B cell (primary cell): ENCODE data around the gene TANC1. TPM values are rescaled to one million over a fixed set of nuclear protein-coding genes. Genes with fewer than 3 reads are reported as not detected.

Source experiments
- ATAC-seq: fragments of 200-7000 bp; cut with Tn5 transposase; one replicate; pipeline ENCODE4 v1.10.0; 2021; ENCODE audit warnings: low read depth, mild to moderate bottlenecking, moderate number of reproducible peaks, moderate library complexity
- CTCF ChIA-PET: fragments of 350-600 bp; sonication (Branson Sonifier 250); formaldehyde crosslinking; loops from one replicate; lab custom pipeline; 2021; ENCODE audit warnings: antibody characterized with exemption, inconsistent platforms; lab: Charles Lee
- POLR2A ChIA-PET: fragments of 350-600 bp; sonication (Branson Sonifier 250); formaldehyde crosslinking; loops from one replicate; lab custom pipeline; 2021; ENCODE audit warnings: antibody characterized with exemption; lab: Charles Lee
- DNase-seq: peaks from one replicate; pipeline ENCODE4 v3.0.0; 2013
- H2AFZ ChIP-seq: 2 replicates; pipeline ENCODE4 v1.6.1; 2012; ENCODE audit warnings: mild to moderate bottlenecking, low read depth, low read length; ENCODE audit not compliant: insufficient read depth, poor library complexity, severe bottlenecking
- H3K27ac ChIP-seq, 2 donors: 1 replicate in 1 of 2; 2 replicates in 1 of 2; pipeline ENCODE4 v1.5.1; 2012 to 2013; ENCODE audit warnings: low read length in 2 of 2, mild to moderate bottlenecking in 2 of 2, moderate library complexity in 1 of 2
- H3K27me3 ChIP-seq, 4 experiments: fragments of 200-600 bp in 1 of 4; sonication (generic) in 1 of 4; replicated peaks in 1 of 4; 1 replicate in 2 of 4; 2 replicates in 2 of 4; pipeline versions ENCODE4 v1.6.1 to v1.7.0; 2013 to 2016; ENCODE audit warnings: low read length in 3 of 4, mild to moderate bottlenecking in 2 of 4, mixed read lengths in 1 of 4, moderate library complexity in 1 of 4; ENCODE audit not compliant: insufficient read depth in 4 of 4, control insufficient read depth in 3 of 4; ENCODE audit errors: control extremely low read depth in 1 of 4
- H3K36me3 ChIP-seq, 2 experiments: replicated peaks in 1 of 2; 1 replicate in 1 of 2; 2 replicates in 1 of 2; pipeline versions ENCODE4 v1.6.1 to v1.7.1; 2013; ENCODE audit warnings: low read length in 1 of 2; ENCODE audit not compliant: insufficient read depth in 2 of 2, control insufficient read depth in 1 of 2; ENCODE audit errors: control extremely low read depth in 1 of 2, extremely low read depth in 1 of 2
- H3K4me1 ChIP-seq, 2 donors: fragments of 200-600 bp in 1 of 2; sonication (generic) in 1 of 2; 1 replicate in 1 of 2; 2 replicates in 1 of 2; pipeline versions ENCODE4 v1.5.1 to v1.6.1; 2013 to 2017; ENCODE audit warnings: low read length in 2 of 2; ENCODE audit not compliant: control insufficient read depth in 2 of 2, insufficient read depth in 2 of 2
- H3K4me2 ChIP-seq: replicated peaks from 2 replicates; pipeline ENCODE3; 2012; ENCODE audit warnings: mild to moderate bottlenecking, low read depth, low read length; ENCODE audit not compliant: poor library complexity, severe bottlenecking
- H3K4me3 ChIP-seq, 5 experiments: fragments of 200-600 bp in 1 of 5; sonication (generic) in 1 of 5; 1 replicate in 3 of 5; 2 replicates in 2 of 5; pipeline versions ENCODE4 v1.5.1 to v1.7.0; 2011 to 2016; ENCODE audit warnings: low read length in 4 of 5, mild to moderate bottlenecking in 4 of 5, low read depth in 2 of 5, control low read depth in 1 of 5, moderate library complexity in 1 of 5; ENCODE audit not compliant: insufficient read depth in 1 of 5; ENCODE audit errors: control extremely low read depth in 1 of 5, extremely low read depth in 1 of 5
- H3K79me2 ChIP-seq: fragments of 200-600 bp; sonication (generic); one replicate; pipeline ENCODE4 v1.6.0; 2016; ENCODE audit warnings: low read length; ENCODE audit not compliant: control insufficient read depth, insufficient read depth
- H3K9ac ChIP-seq: fragments of 200-600 bp; sonication (generic); 2 replicates; pipeline ENCODE4 v1.6.1; 2017; ENCODE audit warnings: mild to moderate bottlenecking, low read length, moderate library complexity
- H3K9me3 ChIP-seq, 3 donors: one replicate each; pipeline versions ENCODE4 v1.6.1 to v1.7.1; 2013; ENCODE audit warnings: low read length in 2 of 3; ENCODE audit not compliant: control insufficient read depth in 2 of 3, insufficient read depth in 1 of 3; ENCODE audit errors: control extremely low read depth in 1 of 3
- H4K20me1 ChIP-seq: 2 replicates; pipeline ENCODE4 v1.6.0; 2012; ENCODE audit warnings: mild to moderate bottlenecking, low read length; ENCODE audit not compliant: insufficient read depth, control insufficient read depth, poor library complexity, severe bottlenecking
- H3K27ac Mint-ChIP-seq: one replicate; pipeline ENCODE4 v1.8.0; 2021; ENCODE audit warnings: mixed read lengths
- H3K27me3 Mint-ChIP-seq: one replicate; pipeline ENCODE4 v1.8.0; 2021; ENCODE audit warnings: mixed read lengths
- H3K4me1 Mint-ChIP-seq: one replicate; pipeline ENCODE4 v1.8.0; 2021; ENCODE audit warnings: mixed read lengths
- H3K4me3 Mint-ChIP-seq: one replicate; pipeline ENCODE4 v1.8.0; 2021; ENCODE audit warnings: mixed read lengths
- H3K9me3 Mint-ChIP-seq: one replicate; pipeline ENCODE4 v1.8.0; 2022; ENCODE audit warnings: mixed read lengths; ENCODE audit not compliant: insufficient read depth
- EZH2 ChIP-seq: IDR thresholded peaks from 2 replicates; pipeline ENCODE4 v1.6.1; 2012; ENCODE audit warnings: borderline replicate concordance, low read depth, mild to moderate bottlenecking, moderate library complexity, low read length; ENCODE audit not compliant: insufficient read depth, poor library complexity, severe bottlenecking
- WGBS: methylation state at CpG from one replicate; pipeline ENCODE4 v1.1.5; 2013; ENCODE audit warnings: missing lambda C conversion rate; ENCODE audit not compliant: insufficient coverage; 5-methylcytosine and 5-hydroxymethylcytosine counted together
- intact Hi-C: fragments of 100-400 bp; cut with micrococcal nuclease; formaldehyde crosslinking; loops from one replicate; pipeline ENCODE4 v1.10.0; 2022
- polyA plus RNA-seq: library from polyadenylated mRNA; depleted of rRNA; stranded (reverse); fragments of >200 nt; gene quantifications from 2 replicates; pipeline ENCODE4 v1.2.3, GENCODE V29; 2012
- total RNA-seq, 2 donors: library from RNA; stranded (reverse); fragments of 120-200 nt in 1 of 2; gene quantifications; 1 replicate in 1 of 2; 2 replicates in 1 of 2; pipeline versions ENCODE4 v1.2.3 to v1.2.4, GENCODE V29; 2013 to 2022
- TF ChIP-seq, protein P1 (sequence below): fragments of 200-600 bp; IDR thresholded peaks from one replicate; pipeline ENCODE4 v1.8.0; 2022; ENCODE audit warnings: antibody characterized with exemption, mild to moderate bottlenecking

TANC1 gene
- total and polyA plus RNA-seq, 2 donors (not counting 1 experiment from before 2014, with no cell fraction given): 0.13 TPM; not detected in 1

DNA sequence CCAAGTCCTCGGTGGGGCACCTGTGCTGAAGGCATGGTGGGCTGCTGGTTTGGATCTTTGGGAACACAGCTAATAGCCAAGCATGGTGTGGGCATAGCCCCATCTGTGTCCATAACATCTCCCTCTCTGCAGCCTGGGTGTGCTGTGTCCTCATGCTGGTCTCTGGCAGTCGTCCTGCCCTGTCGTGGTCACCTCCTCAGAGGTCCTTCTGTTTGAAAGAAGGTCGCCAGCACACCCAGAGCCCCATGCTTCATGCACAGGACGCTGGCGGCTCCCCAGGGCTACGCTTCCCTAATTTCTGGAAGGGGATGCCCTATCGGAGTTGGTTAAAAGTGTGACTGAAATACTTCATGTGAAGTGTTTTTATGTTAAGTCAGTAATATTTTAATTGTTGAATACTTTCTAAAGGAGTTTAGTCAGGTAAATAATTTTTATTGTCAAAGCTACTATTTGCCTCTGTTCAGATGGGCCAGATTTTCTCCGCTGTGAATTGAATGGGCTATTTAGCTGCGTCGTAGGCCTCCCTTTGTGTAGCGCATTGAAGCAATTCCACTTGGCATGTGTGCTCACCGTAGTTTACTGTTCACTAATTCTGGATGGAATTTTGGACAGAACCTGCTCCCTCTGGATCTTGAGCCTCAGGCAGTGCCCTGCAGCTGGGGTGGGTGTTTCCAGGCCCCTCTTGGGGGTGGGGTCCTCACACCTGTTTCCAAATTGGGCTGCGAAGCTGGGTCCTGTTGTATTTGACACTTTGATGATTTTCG lies 236.1 kb downstream of the TANC1 start:
- Histone ChIP-seq H3K9me3 (no peaks in the 10 kb centered on the region), H3K27me3 (no peaks in the 10 kb centered on the region), H3K36me3 (no peaks in the 10 kb centered on the region), H3K4me1 (peaks cover 5 to 7% of the 10 kb centered on the region in 2 donors), H2AFZ (no peak overlapping the region), H3K4me2 (no peak overlapping the region), H3K27ac (no peak overlapping the region), H3K9ac (no peak overlapping the region), H3K4me3 (no peak overlapping the region), H4K20me1 (no peaks in the 10 kb centered on the region), H3K79me2 (no peaks in the 10 kb centered on the region)
- no peaks in the 10 kb centered on the region for H3K27me3 Mint-ChIP-seq
- CTCF ChIA-PET: no interaction called here
- H3K27ac Mint-ChIP-seq: no peak overlapping the region
- WGBS: 96% methylated on average over 14 of the region's 15 CpGs
- TF ChIP-seq, protein P1, sequence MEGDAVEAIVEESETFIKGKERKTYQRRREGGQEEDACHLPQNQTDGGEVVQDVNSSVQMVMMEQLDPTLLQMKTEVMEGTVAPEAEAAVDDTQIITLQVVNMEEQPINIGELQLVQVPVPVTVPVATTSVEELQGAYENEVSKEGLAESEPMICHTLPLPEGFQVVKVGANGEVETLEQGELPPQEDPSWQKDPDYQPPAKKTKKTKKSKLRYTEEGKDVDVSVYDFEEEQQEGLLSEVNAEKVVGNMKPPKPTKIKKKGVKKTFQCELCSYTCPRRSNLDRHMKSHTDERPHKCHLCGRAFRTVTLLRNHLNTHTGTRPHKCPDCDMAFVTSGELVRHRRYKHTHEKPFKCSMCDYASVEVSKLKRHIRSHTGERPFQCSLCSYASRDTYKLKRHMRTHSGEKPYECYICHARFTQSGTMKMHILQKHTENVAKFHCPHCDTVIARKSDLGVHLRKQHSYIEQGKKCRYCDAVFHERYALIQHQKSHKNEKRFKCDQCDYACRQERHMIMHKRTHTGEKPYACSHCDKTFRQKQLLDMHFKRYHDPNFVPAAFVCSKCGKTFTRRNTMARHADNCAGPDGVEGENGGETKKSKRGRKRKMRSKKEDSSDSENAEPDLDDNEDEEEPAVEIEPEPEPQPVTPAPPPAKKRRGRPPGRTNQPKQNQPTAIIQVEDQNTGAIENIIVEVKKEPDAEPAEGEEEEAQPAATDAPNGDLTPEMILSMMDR: no peak
- no peak for TF ChIP-seq EZH2
- ATAC-seq: no peak
- POLR2A ChIA-PET: no interaction called here
- peaks cover 12% of the 10 kb centered on the region for H3K4me1 Mint-ChIP-seq
- intact Hi-C loops: no loop called here
- no peak overlapping the region for H3K4me3 Mint-ChIP-seq
- DNase-seq: no peak
- no peaks in the 10 kb centered on the region for H3K9me3 Mint-ChIP-seq

DNA sequence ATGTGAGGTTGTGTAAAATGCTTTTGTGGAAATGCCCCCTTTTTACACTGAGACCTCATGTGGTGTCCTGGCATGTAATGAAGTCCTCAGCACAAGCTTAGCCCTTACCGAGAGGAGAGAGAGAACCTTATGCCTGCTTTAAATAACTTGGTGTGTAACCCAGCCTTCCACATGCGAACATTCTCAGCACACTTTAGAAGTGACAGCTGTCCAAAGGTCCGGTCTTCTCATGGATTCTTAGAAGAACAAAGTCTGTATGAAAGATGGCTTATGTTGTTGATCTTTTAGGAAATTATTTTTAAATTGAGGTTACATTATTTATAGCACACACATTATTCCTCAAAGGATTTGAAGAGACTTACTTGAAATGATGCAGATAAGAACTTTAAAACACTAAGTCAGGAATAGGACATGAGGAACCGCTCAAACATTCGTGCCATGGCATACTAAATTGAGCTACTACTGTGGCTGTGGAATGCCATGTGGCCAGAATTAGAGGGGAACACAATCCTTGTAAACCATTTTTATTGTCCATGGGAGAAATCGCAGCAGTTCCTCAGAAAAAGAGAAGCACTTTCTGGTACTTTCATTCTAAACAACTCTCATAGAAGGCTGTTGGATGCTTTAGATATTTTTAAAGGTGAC lies 238.4 kb downstream of the TANC1 start:
- CTCF ChIA-PET: no interaction called here
- Mint-ChIP-seq H3K27me3 (no peaks in the 10 kb centered on the region), H3K9me3 (no peaks in the 10 kb centered on the region), H3K27ac (no peak overlapping the region), H3K4me3 (no peak overlapping the region), H3K4me1 (peaks cover 17% of the 10 kb centered on the region)
- DNase-seq (no peak), ATAC-seq (no peak)
- intact Hi-C loops: no loop called here
- no peaks in the 10 kb centered on the region for H4K20me1 ChIP-seq
- H3K36me3 ChIP-seq: no peaks in the 10 kb centered on the region
- POLR2A ChIA-PET: no interaction called here
- no peaks in the 10 kb centered on the region for H3K27me3 ChIP-seq
- no peak overlapping the region for H2AFZ ChIP-seq
- TF ChIP-seq EZH2: no peak
- TF ChIP-seq, protein P1: no peak
- no peak overlapping the region for H3K9ac ChIP-seq
- no peak overlapping the region for H3K27ac ChIP-seq
- no peak overlapping the region for H3K4me2 ChIP-seq
- no peaks in the 10 kb centered on the region for H3K9me3 ChIP-seq
- H3K4me1 ChIP-seq: peaks cover 11 to 12% of the 10 kb centered on the region in 2 donors
- H3K79me2 ChIP-seq: no peaks in the 10 kb centered on the region
- WGBS: 100% methylated on average over 3 of the region's 6 CpGs
- H3K4me3 ChIP-seq: no peak overlapping the region
